ENCODE data around the gene SLC25A13. TPM values are rescaled to one million over a fixed set of nuclear protein-coding genes. Genes with fewer than 3 reads are reported as not detected.

Gene SLC25A13
- total RNA-seq, 2 experiments from 2014 or later = 7.3 to 7.8 TPM

DNA sequence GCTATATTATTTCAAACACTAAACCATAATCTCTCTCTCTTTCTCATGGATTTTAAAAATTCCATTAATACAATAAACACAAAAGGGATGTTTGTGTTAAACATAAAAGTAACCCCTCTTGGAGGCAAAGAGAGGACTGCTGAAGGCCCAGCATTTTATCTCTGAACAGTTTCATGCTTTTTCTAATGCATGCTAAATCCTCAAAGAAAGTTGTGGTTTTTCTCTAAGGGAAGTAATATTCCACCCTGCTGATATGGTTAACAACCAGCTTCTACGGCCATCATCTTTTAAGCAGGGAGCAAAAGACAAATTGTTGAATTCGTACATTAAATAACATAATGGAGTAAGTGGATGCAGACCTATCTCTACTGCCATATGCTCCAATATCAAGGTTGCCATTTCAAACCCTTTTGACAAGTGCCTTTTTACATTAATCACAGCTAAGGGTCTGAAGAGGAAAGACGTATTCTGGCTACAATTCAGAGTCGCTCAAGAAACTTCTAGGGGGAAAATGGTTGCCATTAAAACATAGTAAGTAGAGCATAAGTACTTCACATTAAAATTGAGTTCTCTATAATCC is 103.1 kb downstream of the SLC25A13 start:
- H3K4me1 Mint-ChIP-seq = no peaks in the 10 kb centered on the region
- POLR2A ChIA-PET = no interaction called here
- CTCF ChIA-PET = no interaction called here
- H3K9me3 Mint-ChIP-seq = peaks cover 3% of the 10 kb centered on the region
- no peak overlapping the region for H3K27ac Mint-ChIP-seq
- no peaks in the 10 kb centered on the region for H3K27me3 Mint-ChIP-seq
- DNase-seq = no peak
- H3K4me3 Mint-ChIP-seq = no peak overlapping the region
- H3K36me3 Mint-ChIP-seq (ENCODE audit: low read depth) = no peaks in the 10 kb centered on the region

DNA sequence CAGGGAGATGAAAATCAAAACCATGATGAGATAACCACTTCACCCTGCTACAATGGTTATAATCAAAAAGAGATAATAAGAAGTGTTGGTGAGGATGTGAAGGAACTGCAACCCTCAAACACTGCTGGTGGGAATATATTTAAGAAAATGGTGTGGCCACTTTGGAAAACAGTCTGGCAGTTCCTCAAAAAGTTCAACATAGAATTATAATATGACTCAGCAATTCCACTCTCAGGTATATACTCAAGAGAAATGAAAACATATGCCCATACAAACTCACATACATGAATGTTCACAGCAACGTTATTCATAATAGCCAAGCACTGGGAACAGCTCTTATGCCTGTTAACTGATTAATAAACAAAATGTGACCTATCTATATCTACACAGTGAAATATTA is 104.8 kb downstream of the SLC25A13 start:
- no peaks in the 10 kb centered on the region for H3K36me3 Mint-ChIP-seq (ENCODE audit: low read depth)
- peaks cover 3% of the 10 kb centered on the region for H3K9me3 Mint-ChIP-seq
- no peak for DNase-seq
- CTCF ChIA-PET = no interaction called here
- POLR2A ChIA-PET = no interaction called here
- H3K4me1 Mint-ChIP-seq = no peaks in the 10 kb centered on the region
- no peak overlapping the region for H3K4me3 Mint-ChIP-seq
- no peak overlapping the region for H3K27ac Mint-ChIP-seq
- no peaks in the 10 kb centered on the region for H3K27me3 Mint-ChIP-seq

DNA sequence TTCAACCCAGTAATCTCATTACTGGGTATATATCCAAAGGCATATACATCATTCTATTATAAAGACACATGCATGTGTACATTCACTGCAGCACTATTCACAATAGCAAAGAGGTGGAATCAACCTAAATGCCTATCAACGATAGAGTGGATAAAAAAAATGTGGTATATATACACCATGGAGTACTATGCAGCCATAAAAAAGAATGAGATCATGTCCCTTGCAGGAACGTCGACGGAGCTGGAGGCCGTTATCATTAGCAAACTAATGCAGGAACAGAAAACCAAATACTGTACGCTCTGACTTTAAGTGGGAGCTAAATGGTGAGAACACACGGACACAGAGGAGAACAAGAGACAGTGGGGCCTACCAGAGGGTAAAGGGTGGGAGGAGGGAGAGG is 105.5 kb downstream of the SLC25A13 start:
- H3K9me3 Mint-ChIP-seq = peaks cover 3% of the 10 kb centered on the region
- H3K4me3 Mint-ChIP-seq = no peak overlapping the region
- CTCF ChIA-PET = no interaction called here
- no peak for DNase-seq
- H3K4me1 Mint-ChIP-seq = no peaks in the 10 kb centered on the region
- H3K27ac Mint-ChIP-seq = no peak overlapping the region
- POLR2A ChIA-PET = no interaction called here
- H3K36me3 Mint-ChIP-seq (ENCODE audit: low read depth) = no peaks in the 10 kb centered on the region
- no peaks in the 10 kb centered on the region for H3K27me3 Mint-ChIP-seq

- no peak overlapping the region for H3K27ac Mint-ChIP-seq
- H3K27me3 Mint-ChIP-seq = no peaks in the 10 kb centered on the region
- no peaks in the 10 kb centered on the region for H3K4me1 Mint-ChIP-seq
- H3K4me3 Mint-ChIP-seq = no peak overlapping the region
- CTCF ChIA-PET = no interaction called here
- H3K9me3 Mint-ChIP-seq = peaks cover 3% of the 10 kb centered on the region
- POLR2A ChIA-PET = no interaction called here
- no peaks in the 10 kb centered on the region for H3K36me3 Mint-ChIP-seq (ENCODE audit: low read depth)
- DNase-seq = no peak
Measured at GRCh38 chr7:96212474-96212873, 109.4 kb downstream of the SLC25A13 start.

- Mint-ChIP-seq H3K27ac (no peak overlapping the region), H3K4me3 (no peak overlapping the region), H3K36me3 (ENCODE audit: low read depth) (no peaks in the 10 kb centered on the region), H3K27me3 (no peaks in the 10 kb centered on the region), H3K9me3 (peaks cover 3% of the 10 kb centered on the region), H3K4me1 (no peaks in the 10 kb centered on the region)
- CTCF ChIA-PET = no interaction called here
- no peak for DNase-seq
- POLR2A ChIA-PET = no interaction called here
Measured at GRCh38 chr7:96211954-96212353, 109.9 kb downstream of the SLC25A13 start.

DNA sequence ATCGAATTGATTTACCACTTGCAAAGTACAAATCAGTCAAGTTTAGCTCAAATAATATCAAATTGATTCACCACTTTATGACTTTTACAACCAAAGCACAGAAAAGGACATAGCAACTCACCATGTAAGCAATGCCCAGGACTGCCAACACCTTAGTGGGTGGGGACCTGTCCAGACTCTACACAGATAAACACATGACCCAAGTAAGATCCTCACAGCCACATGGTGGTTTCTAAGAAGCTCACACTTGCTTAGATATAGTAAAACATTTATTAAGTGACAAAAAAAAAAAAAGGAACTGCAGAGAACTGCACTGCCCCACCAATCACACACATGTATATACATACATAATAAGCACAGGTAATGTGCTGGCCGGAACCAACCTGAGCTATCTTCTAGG is 116.2 kb downstream of the SLC25A13 start:
- ChIA-PET POLR2A (no interaction called here), CTCF (no interaction called here)
- Mint-ChIP-seq H3K4me3 (no peak overlapping the region), H3K36me3 (ENCODE audit: low read depth) (no peaks in the 10 kb centered on the region), H3K4me1 (no peaks in the 10 kb centered on the region), H3K27me3 (no peaks in the 10 kb centered on the region), H3K9me3 (no peaks in the 10 kb centered on the region), H3K27ac (no peak overlapping the region)
- DNase-seq = no peak

- no peak for DNase-seq
- CTCF ChIA-PET = no interaction called here
- H3K4me3 Mint-ChIP-seq = no peak overlapping the region
- H3K27me3 Mint-ChIP-seq = no peaks in the 10 kb centered on the region
- no peaks in the 10 kb centered on the region for H3K4me1 Mint-ChIP-seq
- no peak overlapping the region for H3K27ac Mint-ChIP-seq
- POLR2A ChIA-PET = no interaction called here
- no peaks in the 10 kb centered on the region for H3K36me3 Mint-ChIP-seq (ENCODE audit: low read depth)
- no peaks in the 10 kb centered on the region for H3K9me3 Mint-ChIP-seq
Measured at GRCh38 chr7:96204601-96205000, 117.3 kb downstream of the SLC25A13 start.

DNA sequence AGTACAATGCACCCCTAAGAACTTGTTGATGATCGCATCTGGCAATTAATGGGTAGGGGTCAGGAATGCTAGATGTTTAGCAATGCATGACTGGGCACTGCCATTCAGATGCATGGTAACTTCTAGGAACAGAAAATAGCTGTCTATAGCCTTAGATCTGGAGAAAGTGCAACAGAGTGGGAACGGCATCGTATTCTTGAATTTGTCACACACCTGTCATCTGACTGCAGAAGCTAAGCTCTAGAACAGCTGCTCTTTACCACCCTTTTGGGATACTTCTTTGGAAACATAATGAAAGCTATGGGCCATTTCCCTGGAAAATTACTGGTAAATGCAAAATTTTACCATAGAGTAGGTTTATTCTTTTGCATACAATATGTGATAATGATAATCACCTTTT is 118.1 kb downstream of the SLC25A13 start:
- H3K36me3 Mint-ChIP-seq (ENCODE audit: low read depth) = no peaks in the 10 kb centered on the region
- H3K4me1 Mint-ChIP-seq = no peaks in the 10 kb centered on the region
- CTCF ChIA-PET = no interaction called here
- no peaks in the 10 kb centered on the region for H3K9me3 Mint-ChIP-seq
- H3K27ac Mint-ChIP-seq = no peak overlapping the region
- H3K4me3 Mint-ChIP-seq = no peak overlapping the region
- DNase-seq = no peak
- POLR2A ChIA-PET = no interaction called here
- no peaks in the 10 kb centered on the region for H3K27me3 Mint-ChIP-seq

DNA sequence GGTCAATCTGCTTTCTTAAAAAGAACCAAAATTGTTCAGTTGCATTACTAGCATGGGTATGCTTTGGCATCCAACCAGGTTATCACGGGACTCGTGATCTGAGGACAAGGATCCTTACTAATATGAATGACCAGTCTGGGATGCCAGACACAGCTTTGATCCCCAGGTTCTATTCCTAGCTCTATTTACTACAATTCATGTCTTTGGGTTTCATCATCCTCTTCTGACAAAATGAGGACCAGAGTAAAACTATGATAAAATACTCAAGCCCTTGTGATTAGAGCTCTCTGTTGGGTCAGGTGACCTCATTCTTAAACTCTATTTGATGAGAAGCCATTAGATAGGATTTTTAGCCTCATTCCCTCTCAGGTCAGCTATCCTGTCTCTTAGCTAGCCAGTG is 119.8 kb downstream of the SLC25A13 start:
- Mint-ChIP-seq H3K9me3 (no peaks in the 10 kb centered on the region), H3K27me3 (no peaks in the 10 kb centered on the region), H3K36me3 (ENCODE audit: low read depth) (no peaks in the 10 kb centered on the region), H3K4me3 (no peak overlapping the region), H3K27ac (no peak overlapping the region), H3K4me1 (no peaks in the 10 kb centered on the region)
- DNase-seq = no peak
- POLR2A ChIA-PET = no interaction called here
- CTCF ChIA-PET = no interaction called here

DNA sequence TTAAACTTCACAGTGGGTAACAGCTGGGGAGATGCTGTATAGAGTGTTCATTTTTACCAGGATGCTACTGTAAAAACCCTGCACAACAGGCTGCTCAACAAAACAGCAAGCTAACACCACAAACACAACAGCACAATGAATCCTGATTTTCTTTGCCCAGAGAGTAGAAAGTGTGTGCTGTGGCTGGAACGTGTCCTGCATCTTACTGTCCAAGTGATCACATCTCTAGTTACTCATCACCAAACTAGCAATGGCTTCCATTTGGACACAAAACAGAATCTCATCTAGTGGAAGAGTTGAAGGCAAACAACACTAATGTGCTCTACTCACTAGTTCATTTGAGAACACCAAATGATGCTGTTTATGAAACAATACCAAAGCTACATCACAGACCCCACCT is 121.2 kb downstream of the SLC25A13 start:
- DNase-seq = no peak
- CTCF ChIA-PET = no interaction called here
- POLR2A ChIA-PET = no interaction called here
- no peak overlapping the region for H3K4me3 Mint-ChIP-seq
- H3K4me1 Mint-ChIP-seq = no peaks in the 10 kb centered on the region
- no peaks in the 10 kb centered on the region for H3K36me3 Mint-ChIP-seq (ENCODE audit: low read depth)
- H3K9me3 Mint-ChIP-seq = no peaks in the 10 kb centered on the region
- no peaks in the 10 kb centered on the region for H3K27me3 Mint-ChIP-seq
- H3K27ac Mint-ChIP-seq = no peak overlapping the region

DNA sequence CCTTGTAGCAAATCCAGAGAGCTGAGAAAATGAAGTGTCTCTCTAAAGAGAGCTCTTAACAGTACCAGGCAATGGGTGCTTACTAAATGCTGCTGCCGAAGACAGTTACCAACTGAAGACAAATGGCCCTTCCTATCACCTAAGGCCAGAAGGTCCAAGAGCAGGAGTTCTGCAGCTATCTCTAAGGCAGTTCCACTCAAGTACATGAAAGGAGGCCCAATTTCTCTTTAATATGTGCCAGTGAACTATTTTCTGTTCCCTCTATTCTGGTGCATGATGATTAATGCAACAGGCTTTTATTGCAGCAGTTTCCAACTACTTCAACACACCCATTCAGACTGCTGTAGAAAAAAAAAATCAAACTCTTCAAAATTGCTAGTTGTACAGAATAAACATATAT is 122.5 kb downstream of the SLC25A13 start:
- CTCF ChIA-PET = no interaction called here

DNA sequence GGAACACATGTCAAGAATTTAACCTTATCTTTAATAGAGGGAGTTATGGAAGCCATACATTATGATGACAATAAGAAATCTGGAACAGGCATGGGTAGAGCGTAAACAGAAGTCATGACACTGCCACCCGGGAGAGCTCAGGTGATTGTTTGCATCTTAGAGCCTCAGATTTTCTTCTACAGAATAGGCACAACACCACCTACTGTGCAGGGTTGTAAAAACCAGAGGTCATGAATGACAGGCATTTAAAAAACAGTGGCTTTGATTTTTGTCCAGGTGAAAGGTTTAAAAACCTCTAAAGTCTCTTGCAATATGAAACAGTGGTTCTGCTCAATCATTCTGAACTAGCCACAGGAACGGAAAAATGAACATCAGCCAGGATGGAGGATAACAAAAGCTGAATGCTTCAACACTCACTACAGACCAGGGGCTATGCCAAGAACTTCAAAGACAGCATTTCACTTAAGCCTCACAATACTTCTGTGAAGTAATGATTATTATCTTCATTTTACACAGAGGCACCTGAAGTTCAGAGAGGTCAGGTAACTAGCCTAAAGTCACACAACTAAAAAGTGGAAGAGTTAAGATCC is 123.8 kb downstream of the SLC25A13 start:
- no peak overlapping the region for H3K4me3 Mint-ChIP-seq
- no peak overlapping the region for H3K27ac Mint-ChIP-seq
- no peaks in the 10 kb centered on the region for H3K36me3 Mint-ChIP-seq (ENCODE audit: low read depth)
- H3K4me1 Mint-ChIP-seq = no peaks in the 10 kb centered on the region
- no peaks in the 10 kb centered on the region for H3K27me3 Mint-ChIP-seq
- CTCF ChIA-PET = no interaction called here
- no peaks in the 10 kb centered on the region for H3K9me3 Mint-ChIP-seq
- no peak for DNase-seq
- POLR2A ChIA-PET = no interaction called here

More for the DNA sequence above, 122.5 kb downstream of the SLC25A13 start:
- H3K27ac Mint-ChIP-seq = no peak overlapping the region
- no peaks in the 10 kb centered on the region for H3K27me3 Mint-ChIP-seq
- no peak for DNase-seq
- no peaks in the 10 kb centered on the region for H3K36me3 Mint-ChIP-seq (ENCODE audit: low read depth)
- no peaks in the 10 kb centered on the region for H3K9me3 Mint-ChIP-seq
- no peak overlapping the region for H3K4me3 Mint-ChIP-seq
- no peaks in the 10 kb centered on the region for H3K4me1 Mint-ChIP-seq
- POLR2A ChIA-PET = interaction anchor here (1.1 kb wide), 1 partner anchor 25 kb away, joined by 3 read pairs; no protein-coding TSS in a partner anchor

DNA sequence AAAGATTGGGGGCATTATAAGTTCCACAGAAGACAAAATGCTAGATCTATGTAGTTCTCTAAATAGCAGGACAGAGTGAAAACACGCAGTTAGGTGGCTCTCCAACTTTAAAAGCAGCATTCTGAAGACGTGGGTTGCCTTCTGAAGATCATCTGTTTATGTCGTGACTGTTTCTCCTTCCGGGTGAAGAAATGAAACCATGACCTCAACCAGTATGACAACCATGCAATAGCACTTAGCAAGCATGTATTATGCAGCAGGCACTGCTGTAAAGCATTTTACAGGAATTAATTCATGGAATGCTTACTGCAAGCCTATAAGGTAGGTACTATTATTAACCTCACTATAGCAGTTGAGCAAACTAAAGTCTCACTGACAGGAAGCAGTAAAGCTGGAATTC is 125.2 kb downstream of the SLC25A13 start:
- H3K36me3 Mint-ChIP-seq (ENCODE audit: low read depth) = no peaks in the 10 kb centered on the region
- ChIA-PET CTCF (no interaction called here), POLR2A (no interaction called here)
- no peaks in the 10 kb centered on the region for H3K9me3 Mint-ChIP-seq
- no peak overlapping the region for H3K27ac Mint-ChIP-seq
- H3K4me3 Mint-ChIP-seq = no peak overlapping the region
- no peaks in the 10 kb centered on the region for H3K27me3 Mint-ChIP-seq
- DNase-seq = no peak
- no peaks in the 10 kb centered on the region for H3K4me1 Mint-ChIP-seq

DNA sequence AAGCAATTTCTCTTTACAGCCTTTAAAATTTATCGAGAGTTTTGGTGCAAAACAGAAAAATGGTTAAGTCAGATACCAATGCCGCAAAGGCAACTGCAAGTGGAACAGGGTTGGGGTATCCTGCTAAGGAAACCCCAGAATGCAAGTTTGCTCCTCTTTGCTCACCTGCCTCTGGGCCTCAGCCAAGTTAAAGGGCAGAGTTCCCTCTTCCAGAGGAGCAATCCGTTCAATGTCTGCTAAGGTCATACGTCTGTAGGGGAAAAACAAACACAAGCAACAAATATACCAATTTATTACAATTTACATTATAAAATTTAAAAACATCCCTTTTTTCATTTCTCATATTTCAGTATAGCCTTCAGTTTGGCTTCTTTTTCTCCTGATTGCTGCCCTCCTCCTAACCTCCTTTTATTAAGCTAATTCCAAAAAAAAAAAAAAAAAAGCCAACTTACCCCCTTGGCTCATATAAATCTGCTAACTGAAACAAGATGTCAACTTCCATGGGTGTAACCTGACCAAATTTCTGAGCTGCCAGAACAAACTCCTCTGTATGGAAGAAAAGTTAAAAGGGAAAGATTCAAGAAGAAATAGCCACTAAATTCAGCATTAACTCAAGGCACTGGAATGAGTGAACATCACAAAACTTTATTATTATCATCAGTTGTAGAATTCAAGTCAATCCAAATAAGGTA is 132.6 kb downstream of the SLC25A13 start:
- H3K27ac Mint-ChIP-seq = no peak overlapping the region
- H3K4me3 Mint-ChIP-seq = no peak overlapping the region
- no peaks in the 10 kb centered on the region for H3K9me3 Mint-ChIP-seq
- no peaks in the 10 kb centered on the region for H3K4me1 Mint-ChIP-seq
- POLR2A ChIA-PET = no interaction called here
- CTCF ChIA-PET = no interaction called here
- no peak for DNase-seq
- H3K27me3 Mint-ChIP-seq = no peaks in the 10 kb centered on the region
- H3K36me3 Mint-ChIP-seq (ENCODE audit: low read depth) = peaks cover 4% of the 10 kb centered on the region

Measured in activated CD4-positive, alpha-beta memory T cell treated with anti-CD3 and anti-CD28 coated beads, Interleukin-2, amount 10 ng/mL, durations not matched to agents 7 days and 5 days (primary cell).